Measurements from ENCODE around the gene HEPN1. TPM values are rescaled to one million over a fixed set of nuclear protein-coding genes. Genes with fewer than 3 reads are reported as not detected.

The HEPN1 gene
- total and polyA plus RNA-seq, 9 of the 15 experiments (the other 6 are each of a cell fraction or from before 2014, with no cell fraction given), result not detected

DNA sequence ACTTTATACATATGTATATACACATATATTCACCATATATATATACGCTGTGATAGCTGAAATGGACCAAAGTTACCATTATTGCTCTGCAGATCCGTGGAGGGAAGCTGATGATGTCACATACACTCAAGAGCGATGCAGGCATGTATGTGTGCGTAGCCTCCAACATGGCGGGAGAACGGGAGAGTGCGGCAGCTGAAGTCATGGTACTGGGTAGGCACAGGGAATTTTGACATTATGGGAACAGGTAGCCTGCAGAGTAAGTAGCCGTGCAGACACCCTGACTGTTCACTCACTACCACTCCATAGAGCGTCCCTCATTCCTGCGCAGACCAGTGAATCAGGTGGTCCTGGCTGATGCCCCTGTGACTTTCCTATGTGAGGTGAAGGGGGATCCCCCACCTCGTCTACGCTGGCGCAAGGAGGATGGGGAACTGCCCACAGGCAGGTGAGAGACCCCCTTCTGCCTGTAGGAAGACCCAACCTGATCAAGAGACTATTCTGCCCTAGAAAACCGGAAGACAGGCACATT is 49.1 kb upstream of the HEPN1 start:
- Histone ChIP-seq H3K36me3 (ENCODE audit: control insufficient read depth, insufficient read depth, low read length) (no peaks in the 10 kb centered on the region), H3K4me1 (replicated peaks in 1 of 2; ENCODE audit: control insufficient read depth in 2 of 2, insufficient read depth in 2 of 2, low read length in 2 of 2) (peaks cover 5 to 19% of the 10 kb centered on the region in 2 experiments; a peak in 2 of 5 replicates), H3K27me3 (ENCODE audit: control insufficient read depth in 2 of 2, insufficient read depth in 2 of 2, low read length in 2 of 2) (peaks cover 34 to 84% of the 10 kb centered on the region in 2 experiments; a peak in 4 of 5 replicates), H3K4me2 (ENCODE audit: insufficient read depth, low read length) (no peak overlapping the region), H3K9me3 (replicated peaks; ENCODE audit: control insufficient read depth, insufficient read depth, low read depth, low read length) (no peaks in the 10 kb centered on the region), H3K4me3 (no peak overlapping the region), H3K27ac (ENCODE audit: extremely low read depth, low read depth, low read length) (no peak overlapping the region), H4K20me1 (replicated peaks; ENCODE audit: control insufficient read depth, insufficient read depth, low read length) (no peaks in the 10 kb centered on the region; the same call in 1 of the 2 replicates), H3K9ac (ENCODE audit: insufficient read depth in 1 of 2, low read depth in 2 of 2, low read length in 2 of 2) (no peak overlapping the region), H2AFZ (ENCODE audit: low read depth, low read length) (no peak overlapping the region), H3K9me1 (ENCODE audit: control insufficient read depth, insufficient read depth, low read length) (peaks cover 3% of the 10 kb centered on the region), H3K79me2 (ENCODE audit: control insufficient read depth, insufficient read depth, low read length) (no peaks in the 10 kb centered on the region)
- no peak for FAIRE-seq
- 15% methylated on average over 14 of the region's 14 CpGs for WGBS (ENCODE audit: insufficient coverage, low coverage, missing lambda C conversion rate)
- TF ChIP-seq MCM2 (IDR thresholded peaks at IDR 0.05; ENCODE audit: low read depth) (no peak), ZNF668 (CRISPR knock-in tag; IDR thresholded peaks at IDR 0.05) (no peak), HDAC1 (IDR thresholded peaks at IDR 0.05) (no peak), WHSC1 (IDR thresholded peaks at IDR 0.05; ENCODE audit: low read length) (no peak), IRF2 (CRISPR knock-in tag; IDR thresholded peaks at IDR 0.05) (no peak), CCNT2 (IDR thresholded peaks at IDR 0.05; ENCODE audit: borderline replicate concordance, extremely low read depth, insufficient read length, low read depth, low read length) (no peak), SAP30 (IDR thresholded peaks at IDR 0.05; ENCODE audit: borderline replicate concordance, insufficient read depth, low read depth, low read length, poor library complexity, severe bottlenecking) (no peak), ZNF785 (CRISPR knock-in tag; IDR thresholded peaks at IDR 0.05) (no peak), ZNF780A (CRISPR knock-in tag; IDR thresholded peaks at IDR 0.05) (no peak), ZNF311 (CRISPR knock-in tag; IDR thresholded peaks at IDR 0.05) (no peak), YBX1 (IDR thresholded peaks at IDR 0.05) (no peak)
- TF ChIP-seq, protein P1, sequence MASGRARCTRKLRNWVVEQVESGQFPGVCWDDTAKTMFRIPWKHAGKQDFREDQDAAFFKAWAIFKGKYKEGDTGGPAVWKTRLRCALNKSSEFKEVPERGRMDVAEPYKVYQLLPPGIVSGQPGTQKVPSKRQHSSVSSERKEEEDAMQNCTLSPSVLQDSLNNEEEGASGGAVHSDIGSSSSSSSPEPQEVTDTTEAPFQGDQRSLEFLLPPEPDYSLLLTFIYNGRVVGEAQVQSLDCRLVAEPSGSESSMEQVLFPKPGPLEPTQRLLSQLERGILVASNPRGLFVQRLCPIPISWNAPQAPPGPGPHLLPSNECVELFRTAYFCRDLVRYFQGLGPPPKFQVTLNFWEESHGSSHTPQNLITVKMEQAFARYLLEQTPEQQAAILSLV (tag; IDR thresholded peaks at IDR 0.05), result no peak
- TF ChIP-seq, protein P2, sequence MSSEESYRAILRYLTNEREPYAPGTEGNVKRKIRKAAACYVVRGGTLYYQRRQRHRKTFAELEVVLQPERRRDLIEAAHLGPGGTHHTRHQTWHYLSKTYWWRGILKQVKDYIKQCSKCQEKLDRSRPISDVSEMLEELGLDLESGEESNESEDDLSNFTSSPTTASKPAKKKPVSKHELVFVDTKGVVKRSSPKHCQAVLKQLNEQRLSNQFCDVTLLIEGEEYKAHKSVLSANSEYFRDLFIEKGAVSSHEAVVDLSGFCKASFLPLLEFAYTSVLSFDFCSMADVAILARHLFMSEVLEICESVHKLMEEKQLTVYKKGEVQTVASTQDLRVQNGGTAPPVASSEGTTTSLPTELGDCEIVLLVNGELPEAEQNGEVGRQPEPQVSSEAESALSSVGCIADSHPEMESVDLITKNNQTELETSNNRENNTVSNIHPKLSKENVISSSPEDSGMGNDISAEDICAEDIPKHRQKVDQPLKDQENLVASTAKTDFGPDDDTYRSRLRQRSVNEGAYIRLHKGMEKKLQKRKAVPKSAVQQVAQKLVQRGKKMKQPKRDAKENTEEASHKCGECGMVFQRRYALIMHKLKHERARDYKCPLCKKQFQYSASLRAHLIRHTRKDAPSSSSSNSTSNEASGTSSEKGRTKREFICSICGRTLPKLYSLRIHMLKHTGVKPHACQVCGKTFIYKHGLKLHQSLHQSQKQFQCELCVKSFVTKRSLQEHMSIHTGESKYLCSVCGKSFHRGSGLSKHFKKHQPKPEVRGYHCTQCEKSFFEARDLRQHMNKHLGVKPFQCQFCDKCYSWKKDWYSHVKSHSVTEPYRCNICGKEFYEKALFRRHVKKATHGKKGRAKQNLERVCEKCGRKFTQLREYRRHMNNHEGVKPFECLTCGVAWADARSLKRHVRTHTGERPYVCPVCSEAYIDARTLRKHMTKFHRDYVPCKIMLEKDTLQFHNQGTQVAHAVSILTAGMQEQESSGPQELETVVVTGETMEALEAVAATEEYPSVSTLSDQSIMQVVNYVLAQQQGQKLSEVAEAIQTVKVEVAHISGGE (CRISPR knock-in tag; IDR thresholded peaks at IDR 0.05), result no peak
- TF ChIP-seq, protein P3, sequence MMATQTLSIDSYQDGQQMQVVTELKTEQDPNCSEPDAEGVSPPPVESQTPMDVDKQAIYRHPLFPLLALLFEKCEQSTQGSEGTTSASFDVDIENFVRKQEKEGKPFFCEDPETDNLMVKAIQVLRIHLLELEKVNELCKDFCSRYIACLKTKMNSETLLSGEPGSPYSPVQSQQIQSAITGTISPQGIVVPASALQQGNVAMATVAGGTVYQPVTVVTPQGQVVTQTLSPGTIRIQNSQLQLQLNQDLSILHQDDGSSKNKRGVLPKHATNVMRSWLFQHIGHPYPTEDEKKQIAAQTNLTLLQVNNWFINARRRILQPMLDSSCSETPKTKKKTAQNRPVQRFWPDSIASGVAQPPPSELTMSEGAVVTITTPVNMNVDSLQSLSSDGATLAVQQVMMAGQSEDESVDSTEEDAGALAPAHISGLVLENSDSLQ (IDR thresholded peaks at IDR 0.05), result no peak
- POLR2A ChIA-PET, result no interaction called here
- no peak for DNase-seq (ENCODE audit: extremely low read depth in 1 of 4, low spot score in 3 of 4)
- in situ Hi-C loops (cut with MboI), result loop anchor here (25.0 kb wide), 1 partner anchor 808 kb away; no protein-coding TSS in a partner anchor
- ATAC-seq, result no peak
- BruUV-seq (replicated peaks), result no TSS peak
- CTCF ChIA-PET (ENCODE audit: low intra/inter-chr PET ratio), result interaction anchor here (0.7 kb wide), 1 partner anchor 384 kb away, joined by 3 read pairs; no protein-coding TSS in a partner anchor
- intact Hi-C loops (cut with micrococcal nuclease), result loop anchor here (10.0 kb wide), 1 partner anchor 805 kb away; no protein-coding TSS in a partner anchor

Measured in K562 (cell line).